ENCODE data around the gene SLC25A12. TPM values are rescaled to one million over a fixed set of nuclear protein-coding genes. Genes with fewer than 3 reads are reported as not detected.
"Not testable (repeated sequence)": the region's sequence is repeated elsewhere in the genome, so short reads cannot be mapped to it uniquely, and the experiment has no call there.

SLC25A12 gene
- total RNA-seq, 1 donor from 2014 or later, result 23.2 TPM

DNA sequence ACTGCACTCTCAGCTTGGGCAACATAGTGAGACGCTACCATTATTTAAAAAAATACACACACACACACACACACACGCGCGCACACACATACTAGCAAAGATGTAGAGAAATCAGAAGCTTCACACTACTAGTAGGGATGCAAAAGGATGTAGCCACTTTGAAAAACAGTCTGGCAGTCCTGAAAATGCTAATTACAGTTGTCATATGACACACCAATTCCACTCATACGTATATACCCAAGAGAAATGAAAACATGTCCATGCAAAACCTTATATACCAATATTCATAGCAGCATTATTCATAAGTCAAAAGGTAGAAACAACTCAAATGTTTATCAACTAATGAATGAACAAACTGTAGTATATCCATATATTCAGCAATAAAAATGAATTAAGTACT, 90.3 kb downstream of the SLC25A12 start:
- ATAC-seq (no peak), DNase-seq (ENCODE audit: low spot score) (no peak)
- intact Hi-C loops (cut with DNase I), result loop anchor here (5.0 to 10.0 kb wide), 2 partner anchors 301 to 669 kb away; partner anchors contain the start of gene DLX2

DNA sequence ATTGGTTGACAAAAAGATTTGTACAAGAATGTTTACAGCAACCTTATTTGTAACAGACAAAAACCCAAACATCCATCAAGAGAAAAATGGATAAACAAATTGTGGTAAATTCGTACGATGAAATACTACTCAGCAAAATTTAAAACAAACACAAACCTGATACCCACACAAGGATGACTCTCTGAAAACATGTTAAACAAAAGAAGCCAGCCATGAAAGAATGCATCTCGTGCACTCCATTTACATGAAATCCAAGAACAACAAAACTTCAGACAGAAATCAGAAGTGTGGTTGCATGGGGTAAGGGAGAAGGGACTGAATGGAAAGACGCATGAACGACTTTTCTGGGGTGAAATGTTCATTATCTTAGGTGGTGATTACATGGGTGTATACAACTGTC, 93.4 kb downstream of the SLC25A12 start:
- ATAC-seq (no peak), DNase-seq (ENCODE audit: low spot score) (no peak)
- intact Hi-C loops (cut with DNase I), result loop anchor here (5.0 to 10.0 kb wide), 2 partner anchors 304 to 672 kb away; partner anchors contain the start of gene DLX2

DNA sequence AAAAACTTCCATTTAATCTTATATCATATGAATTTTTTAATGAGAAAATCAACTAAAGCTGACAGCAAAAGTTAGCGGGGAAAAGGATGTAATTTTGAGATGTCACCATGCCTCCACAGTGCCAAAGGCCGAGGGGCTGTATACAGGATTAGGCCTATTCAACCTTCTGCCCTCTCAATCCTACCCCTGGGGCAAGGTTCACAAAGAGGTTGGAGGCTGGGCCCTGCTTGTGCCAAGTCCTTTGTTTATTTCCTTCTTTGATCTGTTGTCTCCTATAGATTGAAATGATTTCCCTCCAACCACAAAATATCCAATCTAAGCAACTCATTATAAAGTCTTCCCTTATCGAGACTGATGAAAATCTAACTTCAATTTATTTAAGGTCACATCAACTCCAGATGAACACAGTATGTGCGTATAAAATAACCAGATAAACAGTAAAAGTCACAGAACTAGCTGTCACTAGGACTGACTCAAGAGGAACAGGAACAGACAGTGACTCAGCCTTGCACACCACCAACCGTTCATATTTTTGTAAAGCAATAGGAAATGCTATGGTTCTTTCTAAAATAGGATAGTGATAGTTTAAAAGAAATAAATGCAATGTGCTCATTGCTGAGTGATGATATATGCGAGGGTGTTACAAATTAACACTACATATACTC, 95.8 kb downstream of the SLC25A12 start:
- intact Hi-C loops (cut with DNase I), result no loop called here
- ATAC-seq, result no peak

GRCh38 chr2:171794918-171795317, 99.1 kb downstream of the SLC25A12 start:
- no peak for ATAC-seq
- DNase-seq (ENCODE audit: low spot score), result no peak
- intact Hi-C loops (cut with DNase I), result no loop called here

More for the DNA sequence above, 95.8 kb downstream of the SLC25A12 start:
- DNase-seq (ENCODE audit: low spot score), result no peak

- no peak for ATAC-seq
- DNase-seq (ENCODE audit: low spot score), result no peak
- intact Hi-C loops (cut with DNase I), result no loop called here
Observed at GRCh38 chr2:171793691-171794678, 100.1 kb downstream of the SLC25A12 start.

DNA sequence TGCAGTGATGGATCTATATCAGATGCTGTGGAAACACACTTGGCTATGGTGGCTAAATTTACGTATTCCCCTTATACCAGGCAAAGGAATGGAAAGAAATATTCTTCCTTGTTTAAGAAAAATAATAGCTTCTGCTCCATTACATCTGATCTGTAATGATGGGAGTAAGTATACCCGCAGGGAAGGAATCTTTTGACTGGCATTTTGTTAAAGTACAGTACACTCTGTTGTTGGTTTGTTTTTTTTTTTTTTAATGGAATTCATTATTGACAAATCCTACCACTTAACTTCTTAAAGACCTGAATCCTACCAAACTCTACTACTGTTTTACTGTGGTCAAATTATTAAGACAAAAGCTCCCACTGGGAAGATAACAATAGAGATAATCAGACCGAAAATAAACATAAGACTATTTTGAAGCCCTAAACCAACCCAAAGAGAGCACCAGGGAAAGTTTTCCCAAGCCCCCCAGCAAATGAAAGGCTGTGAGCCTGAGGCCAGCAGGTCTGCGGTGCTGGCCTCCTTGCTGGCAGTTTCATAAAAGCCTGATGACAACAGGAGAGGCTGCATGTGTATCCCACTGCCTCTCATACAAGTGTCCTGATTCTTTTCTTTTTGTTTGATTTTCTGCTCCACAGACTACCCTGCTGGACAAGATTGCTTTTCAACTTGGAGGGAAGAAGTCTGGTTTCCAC, 101.0 kb downstream of the SLC25A12 start:
- intact Hi-C loops (cut with DNase I), result no loop called here

DNA sequence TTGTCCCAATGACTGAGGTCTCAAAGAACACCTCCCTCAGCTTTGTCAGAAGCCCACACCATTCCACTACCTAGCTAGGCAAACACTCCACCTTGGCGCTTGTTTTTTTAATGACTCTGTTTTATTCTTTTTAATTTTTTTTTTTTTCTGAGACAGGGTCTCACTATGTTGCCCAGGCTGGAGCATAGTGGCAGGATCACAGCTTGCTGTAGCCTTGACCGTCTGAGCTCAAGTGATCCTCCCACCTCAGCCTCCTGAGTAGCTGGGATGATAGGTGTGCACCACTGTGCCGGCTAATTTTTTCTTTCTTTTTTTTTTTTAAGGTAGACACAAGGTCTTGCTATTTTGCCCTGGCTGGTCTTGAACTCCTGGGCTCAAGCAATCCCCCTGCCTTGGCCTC, 101.9 kb downstream of the SLC25A12 start:
- intact Hi-C loops (cut with DNase I), result no loop called here
- DNase-seq (ENCODE audit: low spot score) (no peak), ATAC-seq (no peak)

More for the DNA sequence above, 101.0 kb downstream of the SLC25A12 start:
- ATAC-seq (no peak), DNase-seq (ENCODE audit: low spot score) (no peak)

- intact Hi-C loops (cut with DNase I), result no loop called here
- ATAC-seq, result no peak
- DNase-seq (ENCODE audit: low spot score), result no peak
Observed at GRCh38 chr2:171791361-171791760, 102.7 kb downstream of the SLC25A12 start.

GRCh38 chr2:171789956-171790355, 104.1 kb downstream of the SLC25A12 start:
- intact Hi-C loops (cut with DNase I), result no loop called here
- DNase-seq (ENCODE audit: low spot score), result no peak
- no peak for ATAC-seq

DNA sequence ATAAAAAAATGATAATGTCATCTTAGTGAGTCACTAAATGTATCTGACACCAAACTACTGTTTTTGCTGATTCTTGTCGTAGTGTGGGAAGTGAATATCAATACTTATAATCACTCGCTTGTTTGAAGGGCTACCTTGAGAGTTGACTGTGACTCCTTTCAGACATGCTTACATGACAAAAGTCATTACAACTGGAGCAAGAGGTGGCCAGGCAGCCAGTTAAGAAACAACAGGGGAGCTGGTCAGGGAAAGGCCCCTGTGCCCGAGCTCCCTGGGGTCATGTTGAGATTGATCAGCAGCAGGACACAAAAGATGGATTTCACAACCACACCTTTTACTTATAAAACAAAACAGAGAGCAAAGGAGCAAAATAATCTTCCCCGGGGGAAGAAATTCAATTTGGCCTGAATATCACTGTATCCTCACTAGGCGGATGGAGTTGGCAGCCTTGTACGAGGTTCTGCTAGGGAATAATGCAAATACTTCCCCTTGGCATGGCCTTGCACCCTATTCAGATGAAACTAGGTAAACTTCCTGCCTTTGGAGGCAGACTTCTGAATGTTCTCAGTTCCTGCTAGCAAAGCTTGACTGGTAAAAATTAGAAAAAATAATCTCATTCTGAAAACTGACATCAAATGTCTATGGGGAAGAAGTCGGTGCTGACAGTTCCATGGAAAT, 105.6 kb downstream of the SLC25A12 start:
- ATAC-seq (no peak), DNase-seq (ENCODE audit: low spot score) (no peak)
- intact Hi-C loops (cut with DNase I), result no loop called here

DNA sequence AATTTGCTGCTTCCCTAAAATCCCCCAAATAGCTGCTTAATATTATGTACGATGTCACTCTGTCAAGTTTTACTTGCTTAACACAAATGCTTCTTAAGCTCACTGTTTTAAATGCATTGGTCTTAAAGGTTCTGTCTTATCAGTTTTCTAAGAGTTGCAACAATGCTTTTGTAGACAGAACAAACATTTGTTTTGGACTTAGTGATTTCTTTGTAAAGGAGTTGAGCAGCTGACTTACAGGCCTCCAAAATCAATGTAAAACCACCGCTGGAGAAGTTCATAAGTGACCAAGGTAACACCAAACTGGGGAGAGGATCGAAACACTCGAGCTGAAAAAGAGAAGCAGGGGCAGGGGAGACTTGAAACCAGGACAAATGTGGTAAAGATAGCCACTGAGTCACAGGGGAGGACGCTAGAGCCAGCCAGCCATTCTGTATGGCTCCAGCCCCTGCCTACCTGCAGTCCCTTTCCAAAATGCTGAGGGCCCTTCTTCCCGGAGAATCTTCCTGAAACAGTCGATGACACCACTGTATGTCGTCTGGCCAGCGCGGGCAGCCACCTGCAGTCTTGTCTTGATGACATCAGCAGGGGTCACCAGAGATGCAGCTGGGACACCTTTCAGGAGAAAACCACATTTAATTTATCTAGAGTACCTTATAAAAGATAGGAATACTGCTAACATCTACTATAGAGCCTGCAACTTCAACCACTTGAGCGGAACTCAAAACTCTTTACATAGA, 106.5 kb downstream of the SLC25A12 start:
- intact Hi-C loops (cut with DNase I), result no loop called here
- DNase-seq (ENCODE audit: low spot score), result no peak
- ATAC-seq, result no peak

DNA sequence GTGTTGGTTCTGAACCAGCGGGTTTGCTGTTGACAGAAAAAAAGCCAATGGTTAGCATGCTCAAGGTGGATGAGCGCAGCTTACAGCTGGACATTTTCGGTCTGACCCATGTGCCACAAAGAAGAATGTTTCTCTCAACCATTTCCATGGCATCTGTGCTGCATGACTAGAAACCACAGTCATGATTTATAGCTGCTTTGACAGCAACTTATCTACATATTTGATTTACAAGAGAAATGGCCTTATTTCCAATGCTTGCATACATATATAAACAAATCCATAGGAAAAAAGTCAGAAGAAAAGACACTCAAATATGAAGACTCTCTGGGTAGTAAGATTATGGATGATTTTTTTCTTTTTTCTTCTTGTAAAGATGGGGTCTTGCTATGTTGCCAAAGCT, 108.6 kb downstream of the SLC25A12 start:
- no peak for DNase-seq (ENCODE audit: low spot score)
- no peak for ATAC-seq
- intact Hi-C loops (cut with DNase I), result no loop called here

DNA sequence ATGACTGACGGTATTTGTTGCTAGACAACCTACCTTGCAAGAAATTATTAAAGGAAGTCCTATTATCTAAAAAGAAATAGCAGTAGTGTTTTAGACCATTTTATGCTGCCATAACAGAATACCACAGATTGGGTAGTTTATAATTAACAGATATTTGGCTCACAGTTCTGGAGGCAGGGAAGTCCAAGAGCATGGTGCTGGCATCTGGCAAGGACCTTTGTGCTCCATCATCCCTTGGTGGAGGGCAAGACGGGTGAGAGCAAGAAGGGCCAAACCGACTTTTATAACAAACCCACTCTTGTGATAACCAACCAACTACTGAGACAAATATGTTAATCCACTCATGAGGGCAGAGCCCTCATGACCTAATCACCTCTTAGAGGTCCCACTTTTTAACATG, 115.5 kb downstream of the SLC25A12 start:
- ATAC-seq (no peak), DNase-seq (ENCODE audit: low spot score) (no peak)
- intact Hi-C loops (cut with DNase I), result no loop called here

GRCh38 chr2:171774581-171774980, 119.5 kb downstream of the SLC25A12 start:
- intact Hi-C loops (cut with DNase I); ATAC-seq; DNase-seq (ENCODE audit: low spot score): not testable (repeated sequence)

GRCh38 chr2:171772373-171772772, 121.7 kb downstream of the SLC25A12 start:
- no peak for ATAC-seq
- no peak for DNase-seq (ENCODE audit: low spot score)
- intact Hi-C loops (cut with DNase I), result no loop called here

GRCh38 chr2:171771463-171771862, 122.6 kb downstream of the SLC25A12 start:
- DNase-seq (ENCODE audit: low spot score) (no peak), ATAC-seq (no peak)
- intact Hi-C loops (cut with DNase I), result no loop called here

- ATAC-seq, result no peak
- no peak for DNase-seq (ENCODE audit: low spot score)
- intact Hi-C loops (cut with DNase I), result no loop called here
Observed at GRCh38 chr2:171763602-171764001, 130.4 kb downstream of the SLC25A12 start.

DNA sequence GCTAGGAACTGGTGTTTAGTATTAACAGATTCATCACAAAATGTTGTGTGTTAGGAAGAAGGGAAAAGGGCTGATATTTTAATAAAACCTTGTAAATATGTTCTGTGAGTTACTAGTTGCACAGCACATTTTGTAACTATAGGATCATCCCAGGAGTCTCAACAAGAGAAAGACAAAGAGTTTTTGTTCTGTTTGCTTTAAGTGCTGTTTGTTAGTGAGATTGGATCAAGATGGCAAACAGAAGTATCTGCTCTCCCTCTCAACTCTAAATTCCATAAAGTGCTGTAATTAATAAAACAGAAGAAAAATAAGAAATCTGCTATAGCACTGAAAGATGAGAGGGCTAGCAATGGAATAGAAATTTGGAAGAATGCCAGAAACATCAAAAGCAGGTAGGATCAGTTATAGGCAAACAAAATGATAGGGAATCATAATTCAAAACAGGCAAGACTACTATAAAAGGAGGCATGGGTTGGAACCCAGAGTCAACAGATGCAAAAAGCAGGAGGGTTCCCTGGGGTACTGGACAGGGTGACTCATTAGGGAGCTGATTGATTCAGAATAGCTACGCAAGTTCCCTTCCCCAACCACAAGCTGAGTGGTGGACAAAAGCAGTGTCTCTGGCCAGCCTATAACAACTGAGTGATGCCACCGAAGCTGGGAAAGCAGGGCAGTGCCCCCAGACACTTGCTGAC, 131.0 kb downstream of the SLC25A12 start:
- intact Hi-C loops (cut with DNase I), result no loop called here
- DNase-seq (ENCODE audit: low spot score), result no peak
- ATAC-seq, result no peak

All from sciatic nerve (tissue), 2 donors.